GF-D8 (cell line): Measurements from ENCODE around the gene AKAP6.
"Not testable (repeated sequence)": the region's sequence is repeated elsewhere in the genome, so short reads cannot be mapped to it uniquely, and the experiment has no call there.

Source experiments
- DNase-seq: peaks from one replicate; lab custom pipeline; 2025; lab: John Stamatoyannopoulos, UW

AKAP6 gene

DNA sequence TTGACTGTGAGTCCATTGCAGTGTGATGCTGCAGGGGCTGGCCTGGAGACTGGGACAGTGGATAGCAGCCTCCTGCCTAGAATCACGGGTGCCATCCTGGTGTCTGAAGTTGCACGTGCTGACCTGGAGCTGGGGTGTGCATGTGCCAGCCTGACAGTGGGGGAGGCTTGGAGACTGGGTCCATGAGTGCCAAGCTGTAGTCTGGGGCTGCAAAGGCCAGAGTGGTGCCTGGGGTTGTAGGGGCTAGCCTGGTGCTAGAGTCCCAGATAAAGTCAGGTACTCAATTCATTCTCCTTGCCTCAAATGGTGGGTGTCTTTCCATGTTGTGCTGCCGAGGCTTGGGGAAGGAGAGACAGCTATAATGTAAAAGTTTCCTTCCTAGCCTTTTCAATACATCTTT is 427.7 kb downstream of the AKAP6 start:
- no peak for DNase-seq

DNA sequence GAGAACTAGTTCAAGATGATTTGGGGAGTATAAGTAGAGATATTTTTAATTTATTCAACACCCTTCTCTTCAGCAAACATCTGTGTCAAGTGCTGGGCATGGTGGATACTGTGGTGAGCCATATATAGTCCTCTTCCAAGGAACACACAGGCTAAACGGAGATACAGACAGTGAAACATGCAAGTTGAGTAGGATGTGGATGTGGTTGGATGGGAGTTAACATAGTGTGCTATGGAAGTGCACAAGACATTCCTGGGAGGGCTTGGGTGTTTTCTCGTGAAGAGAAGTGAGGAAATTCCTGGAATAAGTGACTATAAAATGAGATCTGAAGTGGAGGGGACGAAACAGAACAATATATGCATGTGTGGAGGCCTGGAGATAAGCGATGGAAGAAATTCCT is 428.5 kb downstream of the AKAP6 start:
- no peak for DNase-seq

DNA sequence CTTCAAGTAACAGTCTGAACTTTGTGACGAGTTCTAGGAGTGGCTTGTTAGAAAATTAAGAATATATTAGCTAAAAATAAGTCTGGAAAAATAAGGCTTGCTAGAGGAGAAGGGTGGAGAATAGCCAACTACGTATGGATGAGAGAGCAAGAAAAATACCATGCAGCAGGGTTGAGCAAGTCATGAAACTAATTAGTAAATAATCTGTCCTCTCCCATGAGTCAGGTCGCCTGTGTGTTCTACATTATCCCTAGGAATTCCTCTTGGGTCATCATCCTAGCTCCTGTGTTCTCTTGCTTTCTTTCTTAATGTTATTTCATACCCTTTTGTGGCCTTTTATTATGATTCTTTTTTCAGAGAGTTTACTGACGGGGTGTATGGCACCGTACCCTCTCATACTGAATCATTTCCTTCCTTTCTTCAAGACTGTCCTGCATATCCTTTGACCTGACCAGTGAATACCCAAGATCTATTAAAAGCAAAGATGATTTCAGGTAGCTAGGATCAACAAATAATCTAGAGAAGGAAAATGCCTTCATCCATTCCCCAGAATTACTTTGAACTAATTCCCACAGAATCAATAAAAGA is 432.4 kb downstream of the AKAP6 start:
- DNase-seq, result no peak

DNA sequence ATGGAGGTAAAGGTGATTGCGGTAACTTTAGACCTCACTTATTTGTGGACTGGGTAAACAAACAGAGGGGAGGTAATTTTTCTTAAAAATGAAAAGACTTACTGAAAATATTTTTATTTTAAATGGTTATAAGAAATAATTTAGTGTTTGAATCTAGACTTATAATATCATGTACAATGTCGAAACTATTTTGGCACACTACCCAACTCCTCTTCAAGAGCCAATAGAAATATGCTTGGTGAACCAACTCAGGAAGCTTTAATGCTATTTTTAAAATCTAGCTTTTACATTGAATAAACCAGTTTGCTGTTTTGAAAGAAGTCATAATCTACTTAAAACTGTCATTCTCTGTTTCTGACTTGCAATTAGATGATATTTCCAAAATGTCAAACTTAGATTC is 433.8 kb downstream of the AKAP6 start:
- DNase-seq, result no peak

DNA sequence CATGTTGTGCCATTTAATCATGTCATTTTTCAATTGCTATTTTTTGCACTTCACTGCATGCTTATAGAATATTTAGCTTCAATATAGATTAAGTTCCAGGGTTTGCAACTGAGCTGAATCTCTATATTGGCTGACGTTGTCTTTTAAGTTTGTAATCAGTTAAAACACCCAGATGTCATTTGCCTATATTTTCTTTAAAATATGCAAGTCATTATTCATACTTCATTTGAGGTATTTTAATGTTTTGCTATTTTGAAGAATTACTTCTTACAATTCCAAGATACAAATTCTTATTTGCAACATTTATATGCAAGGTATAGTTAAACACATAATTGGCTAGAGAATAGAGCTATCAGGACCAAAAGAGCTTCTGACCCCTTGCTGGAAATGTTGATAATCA is 434.6 kb downstream of the AKAP6 start:
- DNase-seq, result no peak

DNA sequence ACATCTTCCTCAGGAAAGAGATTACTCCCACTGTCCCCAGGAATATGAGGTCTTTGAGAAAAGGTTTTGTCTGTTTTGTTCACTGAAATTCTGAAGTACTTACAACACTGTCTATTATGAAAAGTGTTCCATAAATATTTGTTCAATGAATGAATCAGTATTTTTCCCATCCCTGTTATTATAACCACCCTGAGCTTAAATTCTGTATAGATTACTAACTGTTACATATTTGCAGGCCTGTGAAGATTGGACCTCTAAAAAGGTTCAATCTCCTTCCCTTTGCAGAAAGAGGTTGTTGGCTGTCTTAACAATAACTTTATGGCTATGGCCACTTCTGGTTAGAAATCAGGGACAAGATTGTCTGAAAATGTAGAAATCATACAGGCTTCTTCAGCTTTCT is 435.0 kb downstream of the AKAP6 start:
- no peak for DNase-seq

DNA sequence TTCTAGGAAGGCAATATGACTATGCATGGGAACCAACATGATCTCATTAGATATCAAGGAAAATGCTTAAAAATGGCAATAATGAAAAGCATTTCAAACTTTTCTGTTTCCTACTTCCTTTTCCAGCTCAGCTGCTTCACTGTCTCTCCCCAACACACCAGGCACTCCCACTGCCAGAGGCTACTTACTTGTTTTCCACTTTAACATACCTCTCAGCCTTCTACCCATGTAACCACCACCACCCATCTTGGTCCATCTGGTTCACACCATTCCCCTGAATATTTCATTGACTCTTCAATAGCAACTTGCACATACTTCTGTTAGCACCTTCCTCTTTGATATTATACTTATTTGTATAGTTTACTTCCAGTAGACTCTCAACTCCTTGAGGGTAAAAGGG is 441.3 kb downstream of the AKAP6 start:
- no peak for DNase-seq

DNA sequence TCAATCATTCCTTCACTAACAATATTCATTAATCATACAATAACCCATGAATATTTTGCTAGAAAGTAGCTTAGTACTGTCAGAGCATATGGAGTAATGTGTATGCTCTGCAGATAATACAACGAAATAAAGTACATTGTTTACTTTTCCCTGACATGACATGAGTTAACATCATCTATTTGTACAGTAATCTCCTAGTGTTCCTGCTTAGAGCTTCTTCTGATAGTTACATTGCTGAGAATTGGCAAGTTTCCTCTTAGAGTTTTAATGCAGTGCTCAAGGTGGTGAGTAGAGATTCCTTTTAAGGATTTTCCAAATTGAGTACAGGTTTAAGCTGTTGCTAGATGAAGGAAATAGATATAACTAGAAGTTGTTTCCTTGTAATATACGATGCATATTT is 445.1 kb downstream of the AKAP6 start:
- no peak for DNase-seq

DNA sequence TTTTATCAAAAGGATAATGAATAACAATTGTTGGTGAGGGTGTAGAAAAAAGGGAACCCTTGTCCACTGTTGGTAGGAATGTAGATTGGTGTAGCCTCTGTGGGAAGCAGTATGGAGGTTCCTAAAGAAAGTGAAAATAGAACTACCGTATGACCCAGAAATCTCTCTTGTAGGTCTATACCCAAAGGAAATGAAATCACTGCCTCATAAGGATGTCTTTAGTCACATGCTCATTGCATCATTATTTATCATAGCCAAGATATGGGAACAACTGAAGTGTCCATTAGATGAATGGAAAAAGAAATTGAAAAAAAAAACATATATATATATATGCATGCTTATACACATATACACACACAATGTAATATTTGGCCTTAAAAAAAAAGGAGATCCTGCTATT is 450.7 kb downstream of the AKAP6 start:
- no peak for DNase-seq

DNA sequence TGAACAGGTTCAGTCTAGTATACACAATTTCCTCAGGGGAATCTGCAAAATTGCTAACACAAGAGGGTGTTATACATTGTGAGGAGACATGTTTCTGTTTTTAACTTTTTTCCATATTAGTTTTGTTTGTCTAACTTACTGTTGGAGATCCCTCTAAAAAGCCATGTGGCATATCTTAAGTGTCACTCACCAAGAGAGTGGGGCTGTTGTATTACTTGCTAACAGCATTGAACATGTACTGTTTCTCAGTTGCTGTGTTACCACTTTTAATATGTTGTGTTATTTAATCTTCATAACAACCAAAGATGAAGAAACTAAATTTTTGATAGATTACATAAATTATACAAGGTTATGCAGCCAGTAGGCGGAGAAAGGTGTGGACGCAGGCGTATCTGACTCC is 455.3 kb downstream of the AKAP6 start:
- DNase-seq, result no peak

DNA sequence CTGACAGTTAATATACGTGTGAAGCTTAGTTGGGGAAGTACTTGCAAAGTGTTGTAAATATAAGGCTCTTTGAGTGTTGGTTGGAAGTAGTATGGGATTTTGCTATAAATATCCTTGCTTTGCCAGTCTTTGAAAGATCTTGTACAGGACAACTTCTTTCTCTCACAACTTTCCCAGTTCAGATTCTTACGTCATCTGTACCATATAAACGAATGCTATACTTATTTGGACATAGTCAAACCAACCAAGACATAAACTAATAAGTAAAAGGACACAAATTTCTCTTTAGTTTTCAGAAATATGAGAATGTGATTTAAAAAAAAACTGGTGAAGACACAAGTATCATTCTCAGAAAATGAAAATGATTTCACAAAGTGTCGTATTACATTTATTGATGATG is 456.5 kb downstream of the AKAP6 start:
- DNase-seq, result no peak

DNA sequence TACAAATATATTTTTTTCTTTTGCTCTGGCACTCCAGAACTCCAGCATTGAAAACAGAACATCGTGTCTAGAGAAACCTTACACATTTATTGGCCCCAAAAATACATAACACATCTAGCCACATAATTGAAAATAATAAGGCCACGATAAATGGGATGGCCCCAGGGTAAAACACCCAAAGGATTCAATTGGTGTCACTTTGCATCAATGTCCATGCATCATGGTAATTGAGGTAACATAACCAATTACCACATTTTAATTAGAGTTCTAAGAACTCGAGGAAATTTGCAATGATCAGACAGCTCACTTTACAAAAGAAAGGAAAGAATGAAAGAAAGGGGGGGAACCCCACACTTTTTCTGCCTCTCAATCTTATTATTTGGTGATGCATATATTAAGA is 457.8 kb downstream of the AKAP6 start:
- DNase-seq, result no peak

DNA sequence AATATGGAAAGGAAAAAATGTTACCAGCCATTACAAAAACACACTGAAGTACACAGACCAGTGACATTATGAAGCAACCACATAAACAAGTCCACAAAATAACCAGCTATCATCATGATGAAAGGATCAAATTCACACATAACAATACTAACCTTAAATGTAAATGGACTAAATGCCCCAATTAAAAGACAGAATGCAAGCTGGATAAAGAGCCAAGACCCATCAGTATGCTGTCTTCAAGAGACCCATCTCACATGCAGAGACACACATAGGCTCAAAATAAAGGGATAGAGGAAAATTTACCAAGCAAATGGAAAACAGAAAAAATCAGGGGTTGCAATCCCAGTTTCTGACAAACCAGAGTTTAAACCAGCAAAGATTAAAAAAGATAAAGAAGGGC is 463.9 kb downstream of the AKAP6 start:
- not testable (repeated sequence) for DNase-seq

DNA sequence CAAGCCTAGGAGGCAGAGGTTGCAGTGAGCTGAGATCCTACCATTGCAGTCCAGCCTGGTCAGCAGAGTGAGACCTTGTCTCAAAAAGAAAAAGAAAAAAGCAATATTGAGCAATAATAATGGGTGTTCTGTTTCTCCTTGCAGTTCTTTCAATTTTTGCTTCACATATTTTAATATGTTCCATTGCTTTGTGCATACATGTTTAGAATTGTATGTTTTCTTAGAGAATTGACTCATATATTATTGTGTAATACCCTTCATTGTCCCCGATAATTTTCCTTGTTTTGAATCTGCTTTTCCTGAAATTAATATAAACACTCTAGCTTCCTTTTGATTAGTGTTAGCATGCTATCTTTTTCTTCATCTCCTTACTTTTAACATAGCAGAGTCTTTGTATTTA is 471.2 kb downstream of the AKAP6 start:
- no peak for DNase-seq

DNA sequence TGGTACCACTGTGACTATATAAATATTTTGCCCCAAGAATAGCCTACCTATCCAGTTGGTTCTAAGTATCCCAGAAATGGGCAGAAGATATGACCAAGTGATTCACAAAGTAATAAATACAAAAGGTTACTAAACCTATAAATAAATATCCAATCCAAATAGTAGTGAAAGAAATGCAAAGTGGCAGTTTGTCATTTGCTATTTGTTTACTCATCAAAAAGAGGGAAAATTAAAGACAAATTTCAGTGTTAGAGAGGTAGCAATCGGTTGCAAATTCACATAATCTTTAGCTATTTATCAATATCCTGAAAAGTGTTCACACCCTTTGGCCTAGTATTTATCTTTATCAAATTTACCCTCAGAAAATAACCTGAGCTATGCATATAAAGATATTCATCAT is 473.2 kb downstream of the AKAP6 start:
- DNase-seq, result no peak

DNA sequence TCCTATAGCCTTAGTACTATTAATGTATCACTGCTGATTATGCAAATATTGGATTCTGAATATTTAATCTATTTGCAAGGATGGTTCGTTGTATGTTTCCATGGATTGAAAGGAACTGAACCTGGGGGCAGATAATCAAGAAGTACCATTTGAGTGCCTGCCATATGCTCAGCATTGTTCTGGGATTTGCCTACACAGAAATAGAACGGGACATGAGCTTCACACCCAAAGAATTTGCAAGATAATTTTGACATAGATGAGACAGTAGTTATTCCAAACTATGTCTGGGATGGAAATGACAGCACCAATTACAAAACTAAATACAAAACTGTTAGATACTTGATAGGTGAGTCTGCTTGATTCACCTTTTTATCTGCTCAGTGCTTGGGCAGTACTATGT is 476.9 kb downstream of the AKAP6 start:
- DNase-seq, result no peak

DNA sequence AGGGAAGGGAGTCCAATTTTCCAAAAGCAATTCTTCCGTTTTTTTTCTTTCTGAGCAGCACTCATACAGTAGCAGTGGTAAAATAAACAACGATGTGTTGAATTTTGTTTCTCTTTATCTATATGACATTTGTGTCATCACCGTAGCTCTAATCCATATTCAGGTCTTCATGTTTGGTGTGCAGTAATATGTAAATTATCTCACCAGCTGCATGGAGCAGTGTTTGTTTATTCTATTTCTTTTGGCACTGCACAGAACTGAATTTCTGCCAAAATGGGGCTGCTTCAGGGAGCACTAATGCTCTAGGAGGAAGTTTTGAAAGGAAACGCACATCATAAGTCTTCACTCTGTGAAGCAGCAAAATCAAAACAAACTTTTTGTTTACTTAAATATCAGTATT is 479.5 kb downstream of the AKAP6 start:
- no peak for DNase-seq

DNA sequence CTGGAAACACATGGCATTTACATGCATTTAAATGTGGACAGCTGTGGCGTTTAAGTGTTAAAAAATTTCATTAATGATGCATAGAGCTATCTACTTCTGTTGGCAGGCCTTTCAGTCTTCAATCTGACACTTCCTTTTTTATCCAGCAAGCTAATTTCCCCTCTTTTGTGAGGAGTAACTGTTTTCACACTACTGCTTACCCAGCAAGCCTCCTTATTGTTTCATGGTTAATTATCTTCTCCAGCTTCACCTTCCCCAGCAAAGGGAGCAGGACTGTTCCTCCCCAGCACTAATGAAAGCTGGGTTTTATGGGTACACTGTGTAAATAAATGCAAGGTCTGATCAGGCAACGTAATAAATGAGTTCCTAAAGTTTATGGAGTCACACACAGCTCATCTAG is 480.2 kb downstream of the AKAP6 start:
- DNase-seq, result no peak

DNA sequence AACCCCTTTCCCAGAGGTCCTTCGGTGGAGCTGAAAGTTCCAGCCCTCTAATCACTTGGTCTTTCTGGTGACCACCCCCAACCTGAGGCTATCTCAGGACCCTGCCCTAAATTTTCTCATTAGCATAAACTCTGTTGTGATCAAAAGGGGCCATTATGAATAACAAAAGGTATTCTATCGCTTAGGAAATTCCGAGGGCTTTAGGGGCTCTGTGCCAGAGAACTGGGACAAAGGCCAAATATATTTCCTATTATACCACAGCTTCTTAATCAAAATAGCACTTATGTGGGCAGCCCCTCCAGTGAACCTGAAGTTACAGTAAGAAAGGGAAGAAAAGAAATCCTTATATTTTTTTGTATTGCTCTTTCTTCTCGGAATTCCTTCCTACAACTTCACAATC is 484.3 kb downstream of the AKAP6 start:
- no peak for DNase-seq

DNA sequence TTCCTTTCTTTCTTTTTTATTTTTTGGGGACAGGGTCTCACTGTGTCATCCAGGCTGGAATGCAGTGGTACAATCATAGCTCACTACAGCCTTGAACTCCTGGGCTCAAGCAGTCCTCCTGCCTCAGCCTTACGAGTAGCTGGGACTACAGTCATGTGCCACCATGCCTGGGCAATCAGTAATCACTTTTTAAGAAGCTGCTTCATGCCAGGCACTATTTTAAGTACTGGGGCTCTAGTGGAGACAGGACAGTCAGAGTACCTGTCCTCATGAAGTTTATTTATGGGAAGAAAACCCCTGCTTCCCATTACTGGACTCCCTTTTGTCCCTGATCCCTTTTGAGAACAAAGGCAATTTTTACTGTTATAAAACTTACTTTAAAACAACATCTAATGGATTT is 485.6 kb downstream of the AKAP6 start:
- no peak for DNase-seq

DNA sequence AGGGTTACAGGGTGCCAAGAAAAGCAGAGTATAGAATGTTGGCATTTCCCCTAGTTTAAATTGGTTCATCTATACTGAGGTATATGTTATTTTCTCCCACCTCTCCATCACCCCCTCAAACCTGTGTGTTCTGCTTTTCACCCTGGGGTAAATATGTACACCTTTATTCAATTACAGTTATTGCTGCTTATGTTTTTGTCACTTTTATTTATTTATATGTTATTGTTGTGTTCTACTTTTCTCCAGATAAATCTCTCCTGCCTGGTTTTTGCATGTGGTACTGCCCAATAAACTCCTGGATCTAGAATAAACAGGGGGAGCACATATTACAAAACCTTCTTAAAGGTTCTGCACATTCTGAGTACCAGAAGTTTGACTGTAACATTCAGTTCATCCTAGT is 487.5 kb downstream of the AKAP6 start:
- DNase-seq, result no peak

DNA sequence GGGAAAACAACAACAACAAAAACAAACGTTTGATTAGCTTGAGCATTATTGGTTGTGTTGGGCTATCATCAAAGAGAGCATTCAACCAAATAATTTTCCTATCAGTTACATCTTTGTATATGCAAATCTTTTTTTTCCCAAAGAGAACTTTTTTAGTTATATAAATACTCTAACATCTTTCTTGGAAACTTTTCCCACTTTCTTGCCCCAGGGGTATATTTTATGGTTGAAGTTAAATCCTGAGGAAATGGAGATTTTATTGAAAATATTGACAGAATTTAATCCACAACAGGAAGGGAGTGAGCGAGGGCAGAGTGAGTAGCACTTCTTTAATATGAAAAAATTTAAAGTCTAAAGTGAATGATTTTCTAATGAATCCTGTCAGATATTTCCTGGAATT is 488.7 kb downstream of the AKAP6 start:
- DNase-seq, result no peak

DNA sequence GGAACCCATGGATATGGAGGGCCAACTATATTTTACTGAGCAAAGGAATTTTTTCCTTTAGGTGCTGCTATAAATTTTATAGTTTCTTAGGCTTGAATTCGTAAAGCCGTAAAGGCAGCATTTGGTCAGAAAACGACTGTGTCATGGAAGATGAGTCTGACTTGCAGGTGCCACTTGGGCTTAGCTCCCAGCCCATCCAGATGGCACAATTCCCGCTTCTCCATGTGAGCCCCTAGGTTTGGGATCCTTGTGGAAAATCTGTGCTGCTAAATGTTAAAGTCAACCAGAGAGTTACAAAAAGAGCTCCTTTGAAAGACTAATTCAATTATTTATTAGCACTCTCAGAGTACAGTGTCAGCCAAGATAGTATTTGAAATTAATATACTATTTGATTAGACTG is 489.5 kb downstream of the AKAP6 start:
- DNase-seq, result no peak

DNA sequence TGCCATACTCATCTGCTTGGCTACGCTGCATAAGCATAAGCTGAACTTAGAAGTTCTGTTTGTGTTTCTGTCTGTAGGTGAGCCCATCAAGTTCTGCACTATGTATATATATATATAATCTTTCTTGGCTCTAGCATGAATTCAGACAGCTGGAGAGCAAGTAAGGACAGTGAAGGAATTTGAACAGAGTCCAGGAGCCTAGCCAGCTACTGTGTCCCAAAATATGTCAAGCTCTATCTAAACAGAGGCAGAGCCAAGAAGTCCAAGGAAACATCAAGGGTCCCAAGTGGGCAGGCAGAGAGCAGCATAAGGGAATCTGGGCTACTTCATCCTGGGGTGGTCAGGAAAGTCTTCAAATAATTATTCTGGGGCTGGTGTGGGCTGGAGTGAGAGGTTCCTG is 491.1 kb downstream of the AKAP6 start:
- DNase-seq, result no peak

DNA sequence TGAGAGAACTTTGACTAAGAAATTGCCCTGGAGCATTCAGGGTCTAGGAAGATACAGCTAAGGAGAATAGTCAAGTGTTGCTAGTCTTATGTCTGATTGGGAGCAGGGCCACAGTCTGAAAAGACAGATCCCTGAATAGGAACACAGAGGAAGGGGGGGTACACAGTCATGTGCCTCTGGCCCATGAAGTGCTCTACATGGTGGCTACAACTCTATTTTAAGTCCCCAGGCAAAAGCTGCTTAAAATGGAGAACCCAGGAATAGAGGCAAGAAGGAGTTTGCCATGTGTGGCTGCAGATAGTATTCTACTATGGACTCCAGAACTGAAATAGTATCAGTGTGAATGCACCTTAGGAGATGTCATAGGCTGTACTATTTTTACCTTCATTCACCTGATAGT is 491.6 kb downstream of the AKAP6 start:
- DNase-seq, result no peak
